Lower lobe of right lung (tissue), 2 donors: Measurements from ENCODE around the gene NOSIP. TPM values are rescaled to one million over a fixed set of nuclear protein-coding genes. Genes with fewer than 3 reads are reported as not detected.

Experiments
- ATAC-seq, 2 donors: fragments of 200-7000 bp; cut with Tn5 transposase; one replicate each; pipeline ENCODE4 v1.9.1; 2020 to 2022; ENCODE audit warnings: mild to moderate bottlenecking in 2 of 2, moderate library complexity in 2 of 2
- DNase-seq: peaks from one replicate; pipeline ENCODE4 v3.0.0-alpha.2; 2020
- H3K27ac ChIP-seq: fragments of 200-600 bp; one replicate; pipeline ENCODE4 v1.8.0; 2022
- H3K27me3 ChIP-seq: fragments of 200-600 bp; one replicate; pipeline ENCODE4 v1.8.0; 2022; ENCODE audit warnings: low read depth
- H3K36me3 ChIP-seq: fragments of 200-600 bp; one replicate; pipeline ENCODE4 v1.8.0; 2022; ENCODE audit warnings: mild to moderate bottlenecking
- H3K4me1 ChIP-seq: fragments of 200-600 bp; one replicate; pipeline ENCODE4 v1.8.0; 2022
- H3K4me3 ChIP-seq: fragments of 200-600 bp; one replicate; pipeline ENCODE4 v1.8.0; 2022; ENCODE audit warnings: mild to moderate bottlenecking
- H3K9me3 ChIP-seq: fragments of 200-600 bp; one replicate; pipeline ENCODE4 v1.8.0; 2022
- intact Hi-C: fragments of 100-400 bp; cut with DNase I; formaldehyde crosslinking; loops from one replicate; pipeline ENCODE4 v1.11.0; 2022
- total RNA-seq: library from RNA; stranded (reverse); fragmentation: NEBNext Ultra II Directional; extraction: Animal tissue kit (Norgen Biotek cat#: 25700); gene quantifications from one replicate; pipeline ENCODE4 v1.2.1, GENCODE V29; 2021
- TF ChIP-seq, protein P1 (sequence below): fragments of 200-600 bp; IDR thresholded peaks from one replicate; pipeline ENCODE4 v1.8.0; 2022; ENCODE audit warnings: antibody characterized with exemption, mild to moderate bottlenecking
- donor health status: DM: no; HTN: yes; CAD: no; lungs with severe emphysema.

The NOSIP gene
- total RNA-seq, 1 donor from 2014 or later = 47.2 TPM

DNA sequence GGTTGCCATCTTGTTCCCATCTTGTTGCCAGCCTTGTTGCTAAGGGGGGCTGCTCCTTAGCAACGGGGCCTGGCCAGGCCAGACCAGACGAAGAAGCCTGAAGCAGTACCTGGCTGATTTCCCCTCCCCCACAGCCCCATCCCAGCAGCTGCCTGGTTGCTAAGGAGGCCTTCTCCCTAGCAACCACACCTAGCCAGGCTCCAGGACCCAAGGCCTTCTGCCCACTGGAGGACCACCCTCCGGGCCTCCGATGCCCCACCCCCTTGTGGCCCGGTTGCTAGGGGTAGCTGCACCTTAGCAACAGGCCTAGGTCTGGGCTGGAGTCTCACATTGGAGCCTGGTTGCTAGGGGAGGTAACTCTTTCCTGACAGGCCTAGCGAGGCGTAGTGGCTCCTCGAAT lies 4.7 kb upstream of the NOSIP start:
- DNase-seq = no peak
- Histone ChIP-seq H3K27ac (no peak overlapping the region), H3K4me3 (no peak overlapping the region), H3K36me3 (no peaks in the 10 kb centered on the region), H3K9me3 (no peaks in the 10 kb centered on the region), H3K4me1 (peaks cover 10% of the 10 kb centered on the region), H3K27me3 (no peaks in the 10 kb centered on the region)
- intact Hi-C loops = no loop called here
- no peak for ATAC-seq
- TF ChIP-seq, protein P1, sequence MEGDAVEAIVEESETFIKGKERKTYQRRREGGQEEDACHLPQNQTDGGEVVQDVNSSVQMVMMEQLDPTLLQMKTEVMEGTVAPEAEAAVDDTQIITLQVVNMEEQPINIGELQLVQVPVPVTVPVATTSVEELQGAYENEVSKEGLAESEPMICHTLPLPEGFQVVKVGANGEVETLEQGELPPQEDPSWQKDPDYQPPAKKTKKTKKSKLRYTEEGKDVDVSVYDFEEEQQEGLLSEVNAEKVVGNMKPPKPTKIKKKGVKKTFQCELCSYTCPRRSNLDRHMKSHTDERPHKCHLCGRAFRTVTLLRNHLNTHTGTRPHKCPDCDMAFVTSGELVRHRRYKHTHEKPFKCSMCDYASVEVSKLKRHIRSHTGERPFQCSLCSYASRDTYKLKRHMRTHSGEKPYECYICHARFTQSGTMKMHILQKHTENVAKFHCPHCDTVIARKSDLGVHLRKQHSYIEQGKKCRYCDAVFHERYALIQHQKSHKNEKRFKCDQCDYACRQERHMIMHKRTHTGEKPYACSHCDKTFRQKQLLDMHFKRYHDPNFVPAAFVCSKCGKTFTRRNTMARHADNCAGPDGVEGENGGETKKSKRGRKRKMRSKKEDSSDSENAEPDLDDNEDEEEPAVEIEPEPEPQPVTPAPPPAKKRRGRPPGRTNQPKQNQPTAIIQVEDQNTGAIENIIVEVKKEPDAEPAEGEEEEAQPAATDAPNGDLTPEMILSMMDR = no peak

GRCh38 chr19:49583239-49583638 lies 2.9 kb upstream of the NOSIP start:
- DNase-seq = no peak
- TF ChIP-seq, protein P1 = no peak
- Histone ChIP-seq H3K27me3 (no peaks in the 10 kb centered on the region), H3K4me3 (no peak overlapping the region), H3K36me3 (no peaks in the 10 kb centered on the region), H3K4me1 (peaks cover 27% of the 10 kb centered on the region), H3K9me3 (no peaks in the 10 kb centered on the region), H3K27ac (no peak overlapping the region)
- no peak for ATAC-seq
- intact Hi-C loops = no loop called here

- Histone ChIP-seq H3K36me3 (peaks cover 9% of the 10 kb centered on the region), H3K4me3 (peak within 1 kb of the TSS; percentile 70), H3K4me1 (peaks cover 27% of the 10 kb centered on the region), H3K9me3 (no peaks in the 10 kb centered on the region), H3K27ac (peak within 1 kb of the TSS; percentile 79), H3K27me3 (no peaks in the 10 kb centered on the region)
- peak; percentile 60 for DNase-seq
- ATAC-seq = peak; percentile 76 to 89
- TF ChIP-seq, protein P1 = no peak
- intact Hi-C loops = no loop called here
Measured at GRCh38 chr19:49581007-49581508, 702 bp upstream of the NOSIP start, which contains the start of gene PRRG2. TSS of gene PRRG2 (plus strand) at chr19:49581316. CDS start at chr19:49583220, 1,904 bp downstream.

DNA sequence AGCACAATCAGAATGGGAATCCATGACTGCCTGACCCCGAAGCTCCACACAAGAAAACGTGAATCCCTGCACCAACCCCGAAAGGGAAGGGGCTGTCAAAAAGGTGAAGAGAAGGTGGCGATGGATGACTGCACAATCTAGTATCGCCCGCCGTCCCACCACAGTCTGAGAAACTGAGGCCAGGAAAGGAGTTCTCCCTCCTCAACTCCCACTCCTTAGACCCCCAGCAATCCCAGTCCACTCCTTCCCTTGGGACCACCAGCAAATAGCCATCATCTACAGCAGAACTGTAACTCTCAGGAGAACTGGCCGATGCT lies 451 bp downstream of the NOSIP start:
- H3K9me3 ChIP-seq = no peaks in the 10 kb centered on the region
- peaks cover 20% of the 10 kb centered on the region for H3K36me3 ChIP-seq
- peak overlapping the region; percentile 70 for H3K4me3 ChIP-seq
- H3K4me1 ChIP-seq = peaks cover 27% of the 10 kb centered on the region
- intact Hi-C loops = no loop called here
- H3K27ac ChIP-seq = peak overlapping the region; percentile 79
- DNase-seq (no peak), ATAC-seq (no peak)
- TF ChIP-seq, protein P1 = no peak
- no peaks in the 10 kb centered on the region for H3K27me3 ChIP-seq

DNA sequence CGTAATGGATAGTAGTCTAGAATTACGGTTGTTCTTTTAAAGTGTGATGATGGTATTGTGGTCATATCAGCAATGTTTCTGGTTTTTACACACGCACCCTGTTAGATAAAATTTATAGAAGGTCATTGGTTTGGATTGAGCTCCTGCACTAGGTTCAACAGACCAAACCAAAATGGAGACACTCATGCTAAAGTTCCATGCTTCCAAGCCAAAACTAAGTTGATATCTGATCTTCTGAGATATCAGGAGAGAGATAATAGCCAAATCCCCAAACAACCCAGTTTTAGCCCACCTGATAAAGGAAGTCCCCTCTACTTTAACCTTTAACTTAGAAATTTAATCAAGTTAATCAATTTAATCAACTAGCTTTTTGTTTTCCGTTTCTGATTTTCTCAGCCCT lies 1.2 kb downstream of the NOSIP start:
- DNase-seq (no peak), ATAC-seq (no peak)
- Histone ChIP-seq H3K36me3 (peaks cover 25% of the 10 kb centered on the region), H3K4me3 (peak overlapping the region; percentile 70), H3K27ac (no peak overlapping the region), H3K4me1 (peaks cover 27% of the 10 kb centered on the region), H3K9me3 (no peaks in the 10 kb centered on the region), H3K27me3 (no peaks in the 10 kb centered on the region)
- TF ChIP-seq, protein P1 = no peak
- intact Hi-C loops = no loop called here
